Left renal pelvis (tissue), 4 donors: ENCODE measurements around the gene PDE4B. TPM values are rescaled to one million over a fixed set of nuclear protein-coding genes. Genes with fewer than 3 reads are reported as not detected.

Source experiments
- DNase-seq, 4 donors: peaks; one replicate each; pipeline ENCODE4 v3.0.0-alpha.2; 2013; ENCODE audit warnings: low read depth in 4 of 4, low spot score in 3 of 4
- polyA plus RNA-seq, 4 donors: library from polyadenylated mRNA; unstranded; fragments of 120-200 nt; gene quantifications; one replicate each; pipeline ENCODE4 v1.2.1, GENCODE V29; 2013; ENCODE audit not compliant: insufficient read length in 4 of 4

The PDE4B gene
- polyA plus RNA-seq, 4 donors = 6.5 to 11.2 (median 8.3) TPM

DNA sequence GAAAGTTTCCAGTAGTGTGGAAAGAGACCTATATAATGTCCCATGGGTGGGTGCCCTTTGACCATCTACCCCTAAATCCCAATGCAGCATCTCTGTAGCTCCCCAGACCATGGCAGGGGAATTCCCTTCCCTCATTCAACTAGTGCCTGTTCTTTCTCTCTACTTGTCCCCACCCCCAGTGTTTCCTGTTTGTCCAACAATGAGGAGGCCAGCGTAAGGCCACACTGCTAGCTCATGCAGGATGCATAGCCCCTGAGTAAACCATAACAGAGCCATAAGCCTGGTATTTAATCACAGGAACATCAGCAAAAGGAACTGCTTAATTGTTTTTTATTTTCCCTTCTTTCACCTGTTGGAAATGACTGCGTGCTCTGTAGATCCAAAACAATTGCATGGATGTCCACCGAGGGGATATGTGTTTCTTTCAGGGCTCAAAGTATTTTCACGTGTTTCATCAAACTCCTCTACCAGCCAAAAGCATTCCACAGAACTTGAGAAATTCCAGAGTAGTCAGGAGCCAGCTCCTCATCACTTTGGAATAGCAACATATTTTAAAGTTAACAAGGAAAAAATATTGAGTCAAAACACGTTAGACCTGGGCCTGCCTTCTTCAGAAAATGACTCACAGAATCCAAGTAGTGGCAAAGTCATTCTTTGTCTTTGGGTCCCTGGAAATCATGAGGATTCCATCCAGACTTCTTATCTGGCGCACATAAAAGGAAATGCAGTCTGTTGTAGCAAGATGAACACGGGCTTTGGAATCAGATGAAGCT, 578.7 kb downstream of the PDE4B start:
- peak in 1 of 4 donors; percentile 9 for DNase-seq

DNA sequence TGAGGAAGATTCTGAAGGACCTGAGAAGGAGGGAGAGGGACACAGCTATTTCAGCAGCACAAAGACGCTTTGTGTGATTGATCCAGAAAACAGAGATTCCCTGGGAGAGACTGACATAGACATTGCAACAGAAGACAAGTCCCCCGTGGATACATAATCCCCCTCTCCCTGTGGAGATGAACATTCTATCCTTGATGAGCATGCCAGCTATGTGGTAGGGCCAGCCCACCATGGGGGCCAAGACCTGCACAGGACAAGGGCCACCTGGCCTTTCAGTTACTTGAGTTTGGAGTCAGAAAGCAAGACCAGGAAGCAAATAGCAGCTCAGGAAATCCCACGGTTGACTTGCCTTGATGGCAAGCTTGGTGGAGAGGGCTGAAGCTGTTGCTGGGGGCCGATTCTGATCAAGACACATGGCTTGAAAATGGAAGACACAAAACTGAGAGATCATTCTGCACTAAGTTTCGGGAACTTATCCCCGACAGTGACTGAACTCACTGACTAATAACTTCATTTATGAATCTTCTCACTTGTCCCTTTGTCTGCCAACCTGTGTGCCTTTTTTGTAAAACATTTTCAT, 579.9 kb downstream of the PDE4B start:
- no peak for DNase-seq

DNA sequence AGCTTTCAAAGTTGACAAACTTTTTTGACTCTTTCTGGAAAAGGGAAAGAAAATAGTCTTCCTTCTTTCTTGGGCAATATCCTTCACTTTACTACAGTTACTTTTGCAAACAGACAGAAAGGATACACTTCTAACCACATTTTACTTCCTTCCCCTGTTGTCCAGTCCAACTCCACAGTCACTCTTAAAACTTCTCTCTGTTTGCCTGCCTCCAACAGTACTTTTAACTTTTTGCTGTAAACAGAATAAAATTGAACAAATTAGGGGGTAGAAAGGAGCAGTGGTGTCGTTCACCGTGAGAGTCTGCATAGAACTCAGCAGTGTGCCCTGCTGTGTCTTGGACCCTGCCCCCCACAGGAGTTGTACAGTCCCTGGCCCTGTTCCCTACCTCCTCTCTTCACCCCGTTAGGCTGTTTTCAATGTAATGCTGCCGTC, 580.5 kb downstream of the PDE4B start:
- no peak for DNase-seq

DNA sequence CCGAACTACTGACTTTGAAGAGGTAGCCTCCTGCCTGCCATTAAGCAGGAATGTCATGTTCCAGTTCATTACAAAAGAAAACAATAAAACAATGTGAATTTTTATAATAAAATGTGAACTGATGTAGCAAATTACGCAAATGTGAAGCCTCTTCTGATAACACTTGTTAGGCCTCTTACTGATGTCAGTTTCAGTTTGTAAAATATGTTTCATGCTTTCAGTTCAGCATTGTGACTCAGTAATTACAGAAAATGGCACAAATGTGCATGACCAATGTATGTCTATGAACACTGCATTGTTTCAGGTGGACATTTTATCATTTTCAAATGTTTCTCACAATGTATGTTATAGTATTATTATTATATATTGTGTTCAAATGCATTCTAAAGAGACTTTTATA, 581.5 kb downstream of the PDE4B start:
- DNase-seq = no peak

DNA sequence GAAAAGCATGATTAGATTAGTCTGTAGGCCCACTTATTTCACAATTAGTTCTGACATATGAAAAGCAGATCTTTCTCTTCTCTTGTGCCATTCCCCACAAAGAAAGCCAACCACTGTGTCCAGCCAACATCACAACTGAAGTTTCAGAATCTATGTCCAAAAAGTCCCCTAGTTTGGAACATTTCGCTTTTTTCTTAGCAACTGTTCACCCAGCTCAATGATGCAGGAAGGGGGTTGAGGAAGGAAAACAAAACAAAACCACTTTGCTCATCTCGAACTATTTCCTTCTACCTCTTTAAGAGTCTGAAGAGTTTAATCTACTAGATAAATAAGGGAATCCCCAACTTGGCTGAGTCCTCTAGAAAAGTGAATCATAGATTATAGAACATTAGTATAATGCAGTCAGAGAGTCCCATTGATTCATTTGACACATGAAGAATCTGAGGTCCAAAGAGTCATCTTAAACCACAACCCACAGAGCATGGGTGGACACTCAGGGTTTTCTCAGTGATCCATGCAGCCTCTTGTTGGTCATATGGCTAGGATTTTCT, 581.9 kb downstream of the PDE4B start:
- DNase-seq = no peak

DNA sequence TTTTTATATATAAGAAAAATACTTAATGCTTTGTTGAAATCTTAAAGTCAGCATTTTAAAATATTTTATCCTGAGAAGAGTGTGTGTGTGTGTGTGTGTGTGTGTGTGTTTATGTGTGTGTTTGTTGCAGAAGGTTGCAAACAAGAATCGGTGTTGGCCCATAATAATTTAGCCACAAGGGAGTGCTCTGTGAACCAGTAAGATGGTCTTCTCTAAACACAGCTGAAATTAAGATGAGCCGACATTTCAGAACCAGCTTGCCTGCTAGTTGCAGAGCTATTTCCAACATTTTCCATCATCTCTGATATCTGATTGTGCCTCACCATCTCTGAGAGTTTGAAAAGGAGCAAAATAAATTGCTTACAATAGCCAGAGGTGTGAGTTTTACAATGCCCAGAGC, 582.4 kb downstream of the PDE4B start:
- no peak for DNase-seq

DNA sequence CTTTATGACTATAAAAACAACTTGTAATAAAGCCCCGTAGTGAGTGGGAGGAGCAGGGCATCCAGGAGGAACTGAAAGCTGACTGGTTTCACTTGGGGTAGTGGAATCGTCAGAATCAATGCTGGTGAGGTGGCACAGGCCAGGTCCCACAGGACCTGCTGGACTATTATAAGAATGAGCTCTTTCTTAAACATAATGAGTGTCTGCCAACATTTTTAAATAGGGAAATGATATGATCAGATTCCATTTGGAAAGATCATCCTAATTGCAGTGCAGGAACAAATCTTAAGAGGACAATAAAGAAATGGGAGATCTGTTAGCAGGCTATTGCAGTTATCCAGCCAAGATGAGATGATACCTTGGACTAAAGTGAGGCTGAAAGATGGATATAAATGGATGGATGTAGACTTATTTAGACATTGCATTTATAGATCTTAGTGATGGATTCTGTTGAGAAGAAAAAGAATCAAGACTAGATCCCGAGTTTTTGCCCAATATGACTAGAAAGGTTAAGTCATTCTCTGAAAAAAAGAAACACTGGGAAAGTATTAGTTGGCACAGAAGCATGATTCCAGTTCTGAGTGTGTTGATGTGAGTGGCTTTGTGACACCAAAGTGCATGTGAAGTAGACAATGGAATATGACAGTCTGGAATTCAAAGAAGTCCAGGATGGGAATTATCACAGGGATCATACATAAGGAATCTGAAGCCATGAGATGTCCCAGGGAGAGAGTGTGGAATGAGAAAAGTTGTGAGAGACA, 587.9 kb downstream of the PDE4B start:
- DNase-seq = no peak

DNA sequence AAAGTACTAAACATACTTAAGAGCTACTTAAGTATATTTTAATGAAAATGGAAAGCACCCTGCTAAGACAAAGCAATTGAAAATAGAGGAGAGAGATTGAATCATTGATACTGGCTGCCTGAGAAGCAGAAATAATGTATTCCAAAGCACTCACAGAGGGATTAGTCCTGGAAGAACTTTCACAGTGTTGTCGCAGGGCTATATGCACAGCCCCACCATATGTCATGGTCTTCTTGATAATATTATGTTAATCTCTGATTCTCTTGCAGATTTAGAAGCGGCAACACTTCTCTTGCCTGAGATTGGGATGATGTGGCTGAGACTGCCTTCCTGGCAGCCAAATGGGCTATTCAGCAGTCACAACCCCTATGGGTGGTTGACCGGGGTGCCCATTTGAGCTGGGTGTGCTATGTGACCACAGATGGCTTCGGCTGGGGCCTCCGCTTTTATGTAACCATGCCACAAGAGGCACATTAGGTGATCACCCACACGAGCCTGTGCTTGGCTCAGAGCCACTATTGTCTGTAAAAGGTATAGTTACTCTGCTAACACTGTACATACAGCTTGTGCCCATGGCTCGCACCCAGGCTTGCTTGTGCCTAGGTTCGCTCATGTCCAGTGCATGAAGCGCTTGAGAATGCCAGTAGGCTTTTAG, 589.1 kb downstream of the PDE4B start:
- DNase-seq = no peak

DNA sequence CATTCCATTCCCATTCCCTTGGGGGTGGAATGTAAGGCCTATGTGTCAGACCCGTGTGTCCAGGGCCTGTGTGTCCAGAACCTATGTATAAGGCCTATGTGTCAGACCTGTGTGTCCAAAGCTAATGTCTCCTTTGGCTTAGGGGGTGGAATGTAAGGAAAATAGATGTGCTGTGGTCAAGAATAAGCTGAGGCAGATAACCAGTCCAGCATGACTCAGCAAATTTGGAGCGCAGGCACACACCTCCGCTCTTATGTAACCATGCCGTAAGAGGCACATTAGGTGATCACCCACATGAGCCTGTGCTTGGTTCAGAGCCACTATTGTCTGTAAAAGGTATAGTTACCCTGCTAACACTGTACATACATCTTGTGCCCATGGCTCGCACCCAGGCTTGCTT, 590.5 kb downstream of the PDE4B start:
- DNase-seq = no peak

DNA sequence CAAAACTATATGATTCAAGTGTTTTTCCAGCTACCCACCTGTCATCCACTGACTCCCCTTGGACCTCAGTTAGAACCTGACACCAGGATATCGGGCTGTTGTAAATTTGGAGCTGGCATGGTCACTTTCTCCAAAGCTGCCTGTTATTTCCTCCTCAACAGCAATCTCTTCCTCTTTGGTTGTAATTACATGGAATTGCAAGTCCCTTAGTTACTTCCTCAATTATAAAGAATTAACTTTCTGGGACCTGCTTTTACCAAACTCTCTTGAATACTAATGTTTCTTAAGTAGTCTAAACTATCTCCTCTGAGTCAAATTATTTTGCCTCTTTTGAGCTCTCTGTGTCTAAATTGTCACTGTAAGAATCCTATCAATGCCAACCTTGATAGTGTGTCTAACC, 590.9 kb downstream of the PDE4B start:
- no peak for DNase-seq

DNA sequence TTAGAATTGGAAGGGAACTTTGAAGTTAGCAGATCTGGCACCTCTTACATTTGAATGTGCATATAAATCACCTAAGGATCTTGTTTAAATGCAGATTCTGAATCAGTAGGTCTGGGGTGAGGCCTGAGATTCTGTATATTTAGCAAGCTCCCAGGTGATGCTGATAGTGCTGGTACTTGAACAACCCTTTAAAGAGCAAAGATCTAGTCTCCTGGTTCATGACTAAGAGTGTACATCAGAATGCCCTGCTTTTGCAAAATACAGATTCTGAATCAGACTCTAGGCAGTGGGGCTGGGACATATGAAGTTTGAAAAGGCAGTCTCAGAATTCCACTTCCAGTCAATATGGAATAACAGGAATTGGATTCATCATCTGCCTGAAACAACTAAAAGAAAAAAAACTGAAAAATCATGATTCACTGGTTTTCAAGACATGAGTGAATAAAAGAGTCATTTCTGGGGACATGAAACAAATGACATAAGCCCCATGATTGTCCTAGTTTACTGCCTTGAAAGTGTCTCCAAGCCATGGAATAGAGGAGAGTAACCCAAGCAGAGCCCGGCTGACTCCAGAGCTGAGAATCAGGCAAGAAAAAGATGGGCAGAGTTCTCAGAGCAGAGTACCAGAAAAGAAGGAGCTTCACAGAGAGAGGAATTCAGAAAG, 591.7 kb downstream of the PDE4B start:
- no peak for DNase-seq

DNA sequence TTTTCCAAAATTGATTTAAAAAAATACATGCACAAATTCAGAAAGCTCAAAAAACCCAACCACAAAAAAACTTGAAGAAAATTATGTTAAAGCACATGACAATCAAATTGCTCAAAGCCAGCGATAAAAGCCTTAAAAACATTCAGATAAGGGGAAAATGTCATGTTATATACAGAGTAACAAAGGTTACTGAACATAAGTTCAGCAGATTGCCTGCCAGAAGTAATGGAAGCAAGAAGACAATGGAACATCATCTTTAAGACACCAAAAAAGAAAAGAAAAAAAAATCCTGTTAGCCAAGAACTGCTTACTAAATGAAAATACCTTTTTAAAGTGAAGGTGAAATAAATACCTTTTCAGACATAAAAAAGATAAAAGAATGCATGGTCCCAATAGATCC, 594.0 kb downstream of the PDE4B start:
- no peak for DNase-seq

DNA sequence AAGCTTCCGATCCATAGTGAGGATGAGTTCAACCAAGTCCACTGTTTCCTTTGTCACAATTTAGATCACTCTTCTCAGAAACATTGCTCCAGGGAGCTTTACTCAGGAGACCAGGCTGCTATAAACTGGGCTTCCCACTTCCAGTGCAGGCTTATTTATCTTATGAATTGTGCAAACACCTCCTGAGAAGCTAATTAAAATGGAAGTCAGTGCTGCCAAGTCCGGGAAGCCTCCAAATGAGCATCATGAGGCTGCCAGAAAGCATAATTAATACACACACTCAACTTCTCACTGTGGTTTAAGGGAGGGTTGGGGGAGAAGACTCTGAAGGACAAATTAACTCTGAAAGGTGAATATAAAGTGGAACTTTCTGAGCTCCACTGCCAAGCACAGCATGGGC, 596.2 kb downstream of the PDE4B start:
- DNase-seq = no peak

DNA sequence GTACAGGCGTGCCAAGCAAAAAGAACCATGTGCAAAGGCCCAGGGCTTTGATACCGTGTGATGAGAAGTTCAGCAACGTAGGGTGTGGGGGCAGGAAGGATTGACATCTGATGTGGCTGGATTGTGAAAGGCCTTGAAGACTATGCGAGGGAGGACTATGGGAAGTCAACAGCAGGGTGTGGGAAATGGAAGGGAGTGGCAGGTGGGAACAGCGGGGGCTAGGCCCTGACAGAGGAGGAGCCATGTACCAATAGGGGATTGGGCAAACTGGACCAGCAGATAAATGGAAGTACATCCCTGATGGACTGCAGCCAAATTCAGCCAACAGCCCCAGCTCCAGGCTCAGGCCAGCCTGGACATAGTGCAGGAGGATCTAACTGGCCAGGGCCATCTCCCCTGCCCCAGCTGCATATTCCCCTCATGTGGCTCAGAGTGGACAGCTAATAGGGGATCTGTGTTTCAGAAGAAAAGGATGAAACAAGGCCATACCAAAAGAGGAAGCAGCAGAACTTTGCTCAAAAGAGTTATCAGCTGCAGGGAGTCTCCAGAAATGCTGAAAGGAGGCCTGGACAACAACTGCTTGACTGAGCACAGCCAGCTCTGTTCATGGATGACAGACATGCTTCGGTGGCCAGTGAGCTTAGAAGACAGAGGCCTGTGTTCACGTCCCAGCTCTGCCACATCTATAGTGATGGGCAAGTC, 601.0 kb downstream of the PDE4B start:
- no peak for DNase-seq

DNA sequence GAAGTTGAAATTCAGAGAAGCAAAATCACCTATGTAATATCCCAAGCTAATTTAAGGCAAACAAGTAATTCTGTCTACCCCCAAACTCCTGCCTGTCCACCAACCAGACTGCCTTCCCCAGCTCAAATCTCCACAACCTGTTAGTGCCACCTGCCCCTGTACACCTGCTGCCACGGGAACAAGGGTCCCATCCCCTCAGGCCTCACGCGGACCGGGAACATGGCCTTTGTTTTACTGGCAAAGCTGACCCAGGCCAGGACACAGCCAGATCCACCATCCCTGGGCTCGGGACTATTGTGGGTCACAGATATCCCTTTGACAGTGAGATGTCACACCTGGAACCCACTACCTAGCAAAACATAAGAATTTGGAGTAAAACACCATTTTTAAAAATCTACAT, 601.9 kb downstream of the PDE4B start:
- no peak for DNase-seq

DNA sequence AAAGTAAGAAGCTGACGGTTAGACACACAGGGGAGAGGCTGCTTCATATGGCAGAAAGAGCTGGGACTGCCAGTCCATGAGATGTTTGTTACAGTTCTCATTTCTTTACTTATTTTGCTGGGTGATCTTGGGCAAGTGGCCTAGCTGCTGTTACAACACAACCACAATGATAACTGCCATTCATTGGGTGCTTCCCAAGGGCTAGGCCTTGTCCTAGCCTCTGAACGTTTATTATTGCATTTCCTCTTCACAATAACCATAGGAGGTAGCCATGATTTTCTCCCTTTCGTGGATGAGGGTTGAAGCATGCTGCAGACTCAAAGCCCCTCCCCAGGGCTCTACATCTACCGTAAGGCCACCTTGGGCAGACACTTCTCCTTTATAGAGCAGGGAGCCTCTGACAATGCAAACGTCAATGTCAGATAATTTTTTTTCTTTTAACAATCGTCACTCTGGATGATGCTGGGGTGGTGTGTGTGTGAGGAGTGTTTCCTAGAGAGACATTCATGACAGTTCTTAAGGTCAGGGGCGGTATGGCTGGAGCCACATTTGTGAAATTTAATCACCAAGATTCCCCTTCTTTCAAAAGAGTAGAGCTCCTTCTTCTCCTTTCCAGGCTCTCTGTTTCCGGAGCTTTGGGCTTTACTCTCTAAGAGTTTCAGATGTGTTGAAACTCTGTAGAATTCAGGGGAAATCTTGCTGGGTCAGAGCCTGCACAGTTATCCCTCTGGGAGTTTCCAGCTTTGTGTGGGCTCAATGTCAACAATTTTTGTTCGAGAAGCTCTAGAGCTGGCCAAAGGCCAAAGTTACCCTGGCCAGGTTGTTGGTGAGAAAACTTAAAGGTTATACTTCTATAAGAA, 602.7 kb downstream of the PDE4B start:
- no peak for DNase-seq

DNA sequence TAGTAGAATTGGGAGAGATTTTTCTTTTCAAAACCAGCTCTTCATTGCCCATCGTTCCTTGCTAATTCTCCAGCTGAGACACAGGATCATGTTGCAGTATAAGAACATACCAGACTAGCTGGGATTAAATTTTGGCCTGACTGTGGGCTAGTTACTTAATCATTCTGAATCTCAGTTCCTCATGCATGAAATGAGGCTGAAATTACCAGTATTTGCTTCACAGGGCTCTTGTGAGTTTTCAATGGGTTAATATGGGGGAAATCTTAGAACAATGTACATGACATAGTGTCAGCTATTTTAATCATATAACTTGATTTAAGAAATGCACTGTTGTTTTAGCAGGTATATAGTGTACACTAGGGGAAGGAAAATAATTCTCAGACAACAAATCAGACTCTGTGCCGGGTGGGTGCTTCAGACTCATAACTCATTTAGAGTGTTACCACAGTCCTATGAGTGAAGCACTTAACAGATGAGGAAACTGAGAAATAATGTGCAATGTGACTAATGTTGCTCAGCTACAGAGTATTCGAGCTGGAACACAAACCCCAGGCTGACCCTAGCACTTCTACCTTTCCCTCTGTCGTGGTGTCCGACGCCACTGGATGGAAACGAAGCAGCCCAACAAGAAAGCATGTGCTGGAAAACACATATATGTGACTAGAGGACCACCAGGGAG, 603.7 kb downstream of the PDE4B start:
- no peak for DNase-seq

DNA sequence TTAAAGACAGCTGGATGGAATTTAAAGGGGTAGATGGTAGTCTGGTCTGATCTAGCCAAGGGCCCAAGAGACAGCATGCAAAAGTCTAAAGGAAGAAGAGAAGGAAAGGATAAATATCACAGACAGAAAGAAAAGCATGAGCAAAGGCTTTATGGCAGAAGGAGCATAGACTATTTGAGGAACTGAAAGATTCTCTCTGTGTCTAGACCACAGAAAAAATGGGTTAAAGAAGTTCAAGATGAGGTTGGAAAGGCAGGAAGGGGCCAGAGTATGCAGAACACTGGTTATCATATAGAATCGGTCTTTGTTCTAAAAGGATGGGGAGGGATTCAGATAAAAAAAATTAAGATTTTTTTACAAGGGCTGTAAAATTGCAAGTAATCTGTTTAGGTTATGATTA, 604.5 kb downstream of the PDE4B start:
- DNase-seq = no peak
